ENCODE data around the gene SVOPL.

SVOPL gene

DNA sequence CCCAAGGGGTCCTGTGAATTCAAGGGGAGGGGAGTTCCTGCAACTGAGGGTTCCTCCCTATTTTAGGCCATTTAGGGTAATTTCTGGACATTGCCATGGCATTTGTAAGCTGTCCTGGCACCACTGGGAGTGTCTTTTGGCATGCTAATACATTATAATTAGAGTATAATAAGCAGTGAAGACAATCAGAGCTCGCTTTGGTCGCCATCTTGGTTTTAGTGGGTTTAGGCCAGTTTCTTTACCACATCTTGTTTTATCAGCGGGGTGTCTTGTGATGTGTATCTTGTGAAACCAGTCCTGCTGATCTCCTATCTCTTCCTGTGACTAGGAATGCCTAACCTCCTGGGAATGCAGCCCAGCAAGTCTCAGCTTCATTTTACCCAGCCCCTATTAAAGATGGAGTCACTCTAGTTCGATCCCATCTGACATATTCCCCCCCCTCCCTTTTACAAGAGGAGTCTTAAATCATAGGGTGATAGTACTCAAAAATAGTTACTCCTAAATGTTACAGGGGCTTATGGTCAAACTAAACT is 43.2 kb downstream of the SVOPL start:
- POLR2A ChIA-PET = no interaction called here
- TF ChIP-seq ELF4 (IDR thresholded peaks at IDR 0.05) = no peak
- TF ChIP-seq NFRKB (IDR thresholded peaks at IDR 0.05) = no peak
- no peak for TF ChIP-seq ZNF384 (IDR thresholded peaks at IDR 0.05)
- TF ChIP-seq FOXK2 (IDR thresholded peaks at IDR 0.05) = no peak
- TF ChIP-seq CTBP1 (IDR thresholded peaks at IDR 0.05; ENCODE audit: borderline replicate concordance) = no peak
- no peak for TF ChIP-seq FOXM1 (IDR thresholded peaks at IDR 0.05; ENCODE audit: borderline replicate concordance)
- no peak for TF ChIP-seq ARNT (IDR thresholded peaks at IDR 0.05)
- TF ChIP-seq HDGF (IDR thresholded peaks at IDR 0.05; ENCODE audit: borderline replicate concordance) = no peak
- no peak for TF ChIP-seq TARDBP (IDR thresholded peaks at IDR 0.05)
- TF ChIP-seq SP1 (IDR thresholded peaks at IDR 0.05) = no peak
- no peak for TF ChIP-seq FOXA1 (IDR thresholded peaks at IDR 0.05)
- TF ChIP-seq, protein P1, sequence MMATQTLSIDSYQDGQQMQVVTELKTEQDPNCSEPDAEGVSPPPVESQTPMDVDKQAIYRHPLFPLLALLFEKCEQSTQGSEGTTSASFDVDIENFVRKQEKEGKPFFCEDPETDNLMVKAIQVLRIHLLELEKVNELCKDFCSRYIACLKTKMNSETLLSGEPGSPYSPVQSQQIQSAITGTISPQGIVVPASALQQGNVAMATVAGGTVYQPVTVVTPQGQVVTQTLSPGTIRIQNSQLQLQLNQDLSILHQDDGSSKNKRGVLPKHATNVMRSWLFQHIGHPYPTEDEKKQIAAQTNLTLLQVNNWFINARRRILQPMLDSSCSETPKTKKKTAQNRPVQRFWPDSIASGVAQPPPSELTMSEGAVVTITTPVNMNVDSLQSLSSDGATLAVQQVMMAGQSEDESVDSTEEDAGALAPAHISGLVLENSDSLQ (IDR thresholded peaks at IDR 0.05) = no peak
- no peak for TF ChIP-seq LEF1 (IDR thresholded peaks at IDR 0.05; ENCODE audit: borderline replicate concordance)
- CTCF ChIA-PET = no interaction called here
- DNase-seq (ENCODE audit: extremely low spot score) = no peak

DNA sequence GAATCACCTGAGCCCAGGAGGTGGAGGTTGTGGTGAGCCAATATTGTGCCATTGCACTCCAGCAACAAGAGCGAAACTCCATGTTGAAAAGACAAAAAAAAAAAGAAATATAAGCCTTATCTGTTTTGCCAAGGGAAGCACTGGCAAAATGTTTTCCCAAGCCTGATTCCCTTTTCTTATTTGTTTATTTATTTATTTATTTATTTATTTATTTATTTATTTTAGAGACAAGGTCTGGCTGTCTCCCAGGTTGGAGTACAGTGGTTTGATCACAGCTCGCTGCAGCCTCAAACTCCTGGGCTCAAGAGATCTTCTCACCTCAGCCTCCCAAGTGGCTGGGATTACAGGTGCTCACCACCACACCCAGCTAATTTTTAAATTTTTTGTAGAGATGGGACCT is 44.2 kb downstream of the SVOPL start:
- ChIA-PET POLR2A (no interaction called here), CTCF (no interaction called here)

GRCh38 chr7:138654616-138655015 is 46.5 kb downstream of the SVOPL start:
- no peak for DNase-seq (ENCODE audit: extremely low spot score)
- ChIA-PET POLR2A (no interaction called here), CTCF (no interaction called here)
- TF ChIP-seq NFRKB (IDR thresholded peaks at IDR 0.05) = no peak

More for the DNA sequence above, 44.2 kb downstream of the SVOPL start:
- no peak for DNase-seq (ENCODE audit: extremely low spot score)
- TF ChIP-seq NFRKB (IDR thresholded peaks at IDR 0.05) (no peak), LEF1 (IDR thresholded peaks at IDR 0.05; ENCODE audit: borderline replicate concordance) (no peak), ZNF384 (IDR thresholded peaks at IDR 0.05) (no peak), CTBP1 (IDR thresholded peaks at IDR 0.05; ENCODE audit: borderline replicate concordance) (no peak), ELF4 (IDR thresholded peaks at IDR 0.05) (no peak), FOXK2 (IDR thresholded peaks at IDR 0.05) (no peak), FOXM1 (IDR thresholded peaks at IDR 0.05; ENCODE audit: borderline replicate concordance) (no peak), SP1 (IDR thresholded peaks at IDR 0.05) (no peak), L3MBTL2 (conservative IDR thresholded peaks at IDR 0.05) (no peak), BHLHE40 (IDR thresholded peaks at IDR 0.05; ENCODE audit: borderline replicate concordance) (no peak), SUZ12 (IDR thresholded peaks at IDR 0.05) (no peak), ARNT (IDR thresholded peaks at IDR 0.05) (no peak), TARDBP (IDR thresholded peaks at IDR 0.05) (no peak), FOXA1 (IDR thresholded peaks at IDR 0.05) (no peak), HDGF (IDR thresholded peaks at IDR 0.05; ENCODE audit: borderline replicate concordance) (no peak)
- TF ChIP-seq, protein P1 (IDR thresholded peaks at IDR 0.05) = no peak

DNA sequence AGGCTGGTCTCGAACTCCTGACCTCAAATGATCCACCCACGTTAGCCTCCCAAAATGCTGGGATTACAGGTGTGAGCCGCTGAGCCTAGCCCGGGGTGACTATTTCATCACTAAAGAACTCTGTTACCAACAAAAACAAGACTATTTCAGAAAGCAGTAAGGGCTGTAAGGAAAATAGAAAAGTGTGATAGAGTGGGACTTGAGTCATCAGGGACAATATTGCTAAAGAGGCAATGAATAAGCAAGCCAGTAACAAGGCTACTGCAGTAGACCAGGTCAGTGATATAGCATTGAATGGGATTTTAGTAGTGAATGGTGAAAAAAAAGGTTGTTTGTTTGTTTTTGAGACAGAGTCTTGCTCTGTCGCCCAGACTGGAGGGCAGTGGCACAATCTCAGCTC is 51.7 kb downstream of the SVOPL start:
- TF ChIP-seq TARDBP (IDR thresholded peaks at IDR 0.05) (no peak), SUZ12 (IDR thresholded peaks at IDR 0.05) (no peak), FOXM1 (IDR thresholded peaks at IDR 0.05; ENCODE audit: borderline replicate concordance) (no peak), FOXK2 (IDR thresholded peaks at IDR 0.05) (no peak), NFRKB (IDR thresholded peaks at IDR 0.05) (no peak), BHLHE40 (IDR thresholded peaks at IDR 0.05; ENCODE audit: borderline replicate concordance) (no peak), LEF1 (IDR thresholded peaks at IDR 0.05; ENCODE audit: borderline replicate concordance) (no peak), CTBP1 (IDR thresholded peaks at IDR 0.05; ENCODE audit: borderline replicate concordance) (no peak), SP1 (IDR thresholded peaks at IDR 0.05) (no peak), ELF4 (IDR thresholded peaks at IDR 0.05) (no peak), ARNT (IDR thresholded peaks at IDR 0.05) (no peak), FOXA1 (IDR thresholded peaks at IDR 0.05) (no peak), ZNF384 (IDR thresholded peaks at IDR 0.05) (no peak)
- TF ChIP-seq, protein P1 (IDR thresholded peaks at IDR 0.05) = no peak
- ChIA-PET CTCF (interaction anchor here (0.6 to 0.7 kb wide), 2 partner anchors 10 to 69 kb away, joined by 5 to 6 read pairs; no protein-coding TSS in a partner anchor), POLR2A (no interaction called here)
- no peak for DNase-seq (ENCODE audit: extremely low spot score)

DNA sequence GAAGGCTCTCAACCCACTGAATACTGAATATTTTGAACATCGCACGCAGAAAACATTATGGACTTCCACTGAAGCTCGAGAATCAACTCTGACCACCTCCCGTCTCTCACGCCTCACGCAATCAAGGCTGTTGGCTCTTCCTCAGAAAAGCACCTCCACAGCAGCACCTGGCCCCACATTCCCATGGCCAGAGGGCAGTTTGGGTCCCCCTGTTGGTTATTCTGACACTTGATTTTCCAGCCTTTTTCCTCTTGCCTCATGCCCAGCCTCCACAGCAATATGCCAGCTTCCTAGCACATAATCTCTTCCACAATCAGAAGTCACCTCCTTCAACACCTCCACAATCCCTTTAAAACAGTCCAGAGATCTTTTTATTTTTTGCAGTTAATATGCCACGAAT is 55.9 kb downstream of the SVOPL start:
- DNase-seq (ENCODE audit: extremely low spot score) = no peak
- ChIA-PET POLR2A (interaction anchor here (1.1 kb wide), 1 partner anchor 43 kb away, joined by 3 read pairs; no protein-coding TSS in a partner anchor), CTCF (no interaction called here)
- no peak for TF ChIP-seq ARNT (IDR thresholded peaks at IDR 0.05)

- ChIA-PET POLR2A (no interaction called here), CTCF (no interaction called here)
- TF ChIP-seq SUZ12 (IDR thresholded peaks at IDR 0.05) (no peak), SP1 (IDR thresholded peaks at IDR 0.05) (no peak), NFRKB (IDR thresholded peaks at IDR 0.05) (no peak), TARDBP (IDR thresholded peaks at IDR 0.05) (no peak), ARNT (IDR thresholded peaks at IDR 0.05) (no peak), FOXA1 (IDR thresholded peaks at IDR 0.05) (no peak), L3MBTL2 (conservative IDR thresholded peaks at IDR 0.05) (no peak), FOXK2 (IDR thresholded peaks at IDR 0.05) (no peak)
- no peak for DNase-seq (ENCODE audit: extremely low spot score)
Observed at GRCh38 chr7:138632826-138633602, 68.1 kb downstream of the SVOPL start.

All from HEK293T (cell line).